ENCODE measurements around the gene CDYL.

Gene CDYL

GRCh38 chr6:4958624-4959023 lies 182.4 kb downstream of the CDYL start:
- H3F3A ChIP-seq (ENCODE audit: insufficient read depth), result no peaks in the 10 kb centered on the region
- H3K9ac ChIP-seq (ENCODE audit: low read length), result no peak overlapping the region
- no peaks in the 10 kb centered on the region for H3K9me2 ChIP-seq (replicated peaks; ENCODE audit: insufficient read depth, low read length)
- H3K4me2 ChIP-seq (ENCODE audit: low read depth, low read length, poor library complexity, severe bottlenecking), result no peak overlapping the region
- TF ChIP-seq EZH2phosphoT487 (conservative IDR thresholded peaks at IDR 0.05; ENCODE audit: low read length) (no peak), CTCF (IDR thresholded peaks at IDR 0.05; ENCODE audit: insufficient read depth, low read length, poor library complexity, severe bottlenecking) (no peak)
- no peaks in the 10 kb centered on the region; the same call in 1 of the 2 replicates for H4K20me1 ChIP-seq (ENCODE audit: low read depth, low read length)
- no peak overlapping the region for H2AFZ ChIP-seq (ENCODE audit: low read depth, low read length, severe bottlenecking)
- H3K27ac ChIP-seq (ENCODE audit: low read depth, low read length), result no peak overlapping the region
- no peak overlapping the region for H3K4me3 ChIP-seq (ENCODE audit: insufficient read depth, low read length, poor library complexity, severe bottlenecking)
- H3K9me3 ChIP-seq (ENCODE audit: insufficient read depth, low read length), result no peaks in the 10 kb centered on the region
- no peaks in the 10 kb centered on the region for H3K79me2 ChIP-seq (ENCODE audit: insufficient read depth, low read length)
- H3K27me3 ChIP-seq (ENCODE audit: low read length), result no peaks in the 10 kb centered on the region
- no peaks in the 10 kb centered on the region for H3K36me3 ChIP-seq (ENCODE audit: low read length)

DNA sequence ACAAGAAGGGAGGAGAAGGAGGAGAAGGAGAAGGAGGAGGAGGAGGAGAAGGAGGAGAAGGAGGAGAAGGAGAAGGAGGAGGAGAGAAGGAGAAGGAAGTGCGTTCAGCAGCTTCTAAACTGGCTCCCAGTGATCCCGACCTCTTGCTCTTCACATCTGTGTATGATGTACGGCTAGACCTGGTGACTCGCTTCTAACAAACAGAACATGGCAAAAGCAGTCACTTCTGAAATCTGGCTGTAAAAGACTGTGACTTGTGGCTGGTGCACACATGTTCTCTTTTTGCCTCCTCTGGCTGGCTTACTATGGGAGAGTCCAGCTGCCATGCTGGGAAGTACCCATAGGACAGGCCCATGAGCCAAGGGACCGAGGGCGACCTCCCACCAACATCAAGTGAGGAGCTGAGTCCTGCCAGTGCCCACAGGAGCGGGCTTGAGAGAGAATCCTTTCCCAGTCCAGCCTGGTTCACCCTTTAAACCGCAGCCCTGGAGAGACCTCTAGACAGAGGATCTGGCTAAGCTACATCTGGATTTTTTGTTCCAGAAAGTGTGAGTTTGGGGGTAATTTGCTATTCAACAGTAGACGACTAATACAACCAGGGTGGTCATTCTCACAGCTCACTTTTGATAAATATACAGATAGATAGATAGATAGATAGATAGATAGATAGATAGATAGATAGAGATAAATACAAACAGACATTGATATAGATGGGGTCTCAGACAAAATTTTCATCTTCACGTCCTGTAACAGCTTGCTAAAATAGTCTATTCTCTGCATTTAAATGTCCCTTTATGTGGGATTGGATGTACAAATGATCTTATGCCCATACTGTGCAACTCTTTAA lies 185.3 kb downstream of the CDYL start:
- Histone ChIP-seq H3K27ac (ENCODE audit: low read depth, low read length) (no peak overlapping the region), H3K27me3 (ENCODE audit: low read length) (no peaks in the 10 kb centered on the region), H2AFZ (ENCODE audit: low read depth, low read length, severe bottlenecking) (no peak overlapping the region), H3K36me3 (ENCODE audit: low read length) (no peaks in the 10 kb centered on the region), H4K20me1 (ENCODE audit: low read depth, low read length) (no peaks in the 10 kb centered on the region; the same call in 1 of the 2 replicates), H3K4me3 (ENCODE audit: insufficient read depth, low read length, poor library complexity, severe bottlenecking) (no peak overlapping the region), H3K9ac (ENCODE audit: low read length) (no peak overlapping the region), H3K4me2 (ENCODE audit: low read depth, low read length, poor library complexity, severe bottlenecking) (no peak overlapping the region), H3F3A (ENCODE audit: insufficient read depth) (no peaks in the 10 kb centered on the region), H3K9me2 (replicated peaks; ENCODE audit: insufficient read depth, low read length) (no peaks in the 10 kb centered on the region), H3K9me3 (ENCODE audit: insufficient read depth, low read length) (no peaks in the 10 kb centered on the region), H3K79me2 (ENCODE audit: insufficient read depth, low read length) (no peaks in the 10 kb centered on the region)
- no peak for TF ChIP-seq CTCF (IDR thresholded peaks at IDR 0.05; ENCODE audit: insufficient read depth, low read length, poor library complexity, severe bottlenecking)
- no peak for TF ChIP-seq EZH2phosphoT487 (conservative IDR thresholded peaks at IDR 0.05; ENCODE audit: low read length)

DNA sequence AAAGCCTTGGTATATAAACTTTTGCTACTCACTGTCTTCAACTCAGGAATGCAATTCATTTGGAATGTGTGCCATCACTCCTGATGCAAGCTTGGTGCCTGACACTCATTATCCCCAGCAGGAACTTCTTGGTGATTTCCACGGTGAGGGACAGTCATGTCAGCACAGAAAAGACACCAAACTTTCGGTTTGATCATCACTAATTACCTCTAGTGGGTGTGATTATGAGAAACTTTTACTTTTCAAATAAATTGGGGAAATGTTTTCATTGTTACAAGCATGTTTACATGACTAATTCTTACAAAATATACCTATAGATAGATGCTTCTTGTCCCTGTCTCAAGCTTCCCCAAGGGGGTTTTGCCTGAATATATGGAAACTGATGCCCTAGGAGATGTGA lies 186.7 kb downstream of the CDYL start:
- H3K4me2 ChIP-seq (ENCODE audit: low read depth, low read length, poor library complexity, severe bottlenecking), result no peak overlapping the region
- H3K79me2 ChIP-seq (ENCODE audit: insufficient read depth, low read length), result no peaks in the 10 kb centered on the region
- no peak overlapping the region for H3K27ac ChIP-seq (ENCODE audit: low read depth, low read length)
- H2AFZ ChIP-seq (ENCODE audit: low read depth, low read length, severe bottlenecking), result no peak overlapping the region
- H3K9me2 ChIP-seq (replicated peaks; ENCODE audit: insufficient read depth, low read length), result no peaks in the 10 kb centered on the region
- H3K4me3 ChIP-seq (ENCODE audit: insufficient read depth, low read length, poor library complexity, severe bottlenecking), result no peak overlapping the region
- no peaks in the 10 kb centered on the region; the same call in 1 of the 2 replicates for H4K20me1 ChIP-seq (ENCODE audit: low read depth, low read length)
- H3K36me3 ChIP-seq (ENCODE audit: low read length), result no peaks in the 10 kb centered on the region
- no peaks in the 10 kb centered on the region for H3F3A ChIP-seq (ENCODE audit: insufficient read depth)
- no peak overlapping the region for H3K9ac ChIP-seq (ENCODE audit: low read length)
- H3K9me3 ChIP-seq (ENCODE audit: insufficient read depth, low read length), result no peaks in the 10 kb centered on the region
- TF ChIP-seq EZH2phosphoT487 (conservative IDR thresholded peaks at IDR 0.05; ENCODE audit: low read length) (no peak), CTCF (IDR thresholded peaks at IDR 0.05; ENCODE audit: insufficient read depth, low read length, poor library complexity, severe bottlenecking) (no peak)
- H3K27me3 ChIP-seq (ENCODE audit: low read length), result no peaks in the 10 kb centered on the region

Measured in SU-DHL-6 (cell line).